Activated CD8-positive, alpha-beta memory T cell treated with anti-CD3 and anti-CD28 coated beads, Interleukin-2, amount 50 U/mL, for 1 hour (primary cell): ENCODE measurements around the gene HTD2.
"Not testable (repeated sequence)": the region's sequence is repeated elsewhere in the genome, so short reads cannot be mapped to it uniquely, and the experiment has no call there.

Experiments used
- DNase-seq: peaks from one replicate; pipeline ENCODE4 v3.0.0-alpha.2; 2020; ENCODE audit errors: extremely low read depth

The HTD2 gene

GRCh38 chr3:58332575-58333188 lies 26.4 kb downstream of the HTD2 start, which contains the start of gene PXK:
Gene PXK, plus strand, starts transcription at chr3:58332892. Its CDS starts 97 bp downstream, at chr3:58332989.
- DNase-seq, result peak; percentile 17

- DNase-seq, result no peak
These were observed 27.1 kb downstream of the HTD2 start for GRCh38 chr3:58333206-58334012.

GRCh38 chr3:58334013-58334321 lies 27.6 kb downstream of the HTD2 start:
- DNase-seq, result no peak

GRCh38 chr3:58334506-58334884 lies 28.2 kb downstream of the HTD2 start:
- DNase-seq, result no peak

GRCh38 chr3:58335652-58335947 lies 29.3 kb downstream of the HTD2 start:
- DNase-seq, result no peak

- no peak for DNase-seq
These were observed 30.0 kb downstream of the HTD2 start for GRCh38 chr3:58336135-58336882.

GRCh38 chr3:58337190-58337589 lies 30.9 kb downstream of the HTD2 start:
- DNase-seq, result no peak

- DNase-seq, result not testable (repeated sequence)
These were observed 32.8 kb downstream of the HTD2 start for GRCh38 chr3:58339146-58339545.

GRCh38 chr3:58340594-58341244 lies 34.4 kb downstream of the HTD2 start:
- no peak for DNase-seq

- DNase-seq, result no peak
These were observed 35.1 kb downstream of the HTD2 start for GRCh38 chr3:58341376-58341775.

GRCh38 chr3:58342676-58343075 lies 36.4 kb downstream of the HTD2 start:
- DNase-seq, result no peak

GRCh38 chr3:58345457-58345856 lies 39.1 kb downstream of the HTD2 start:
- DNase-seq, result no peak

GRCh38 chr3:58346368-58346767 lies 40.0 kb downstream of the HTD2 start:
- no peak for DNase-seq

- no peak for DNase-seq
These were observed 41.7 kb downstream of the HTD2 start for GRCh38 chr3:58347984-58348383.

GRCh38 chr3:58349792-58350626 lies 43.7 kb downstream of the HTD2 start:
- no peak for DNase-seq

- no peak for DNase-seq
These were observed 44.3 kb downstream of the HTD2 start for GRCh38 chr3:58350627-58351013.

GRCh38 chr3:58351920-58352319 lies 45.6 kb downstream of the HTD2 start:
- no peak for DNase-seq

GRCh38 chr3:58352626-58353025 lies 46.3 kb downstream of the HTD2 start:
- DNase-seq, result no peak

- DNase-seq, result no peak
These were observed 47.6 kb downstream of the HTD2 start for GRCh38 chr3:58353722-58354553.

- DNase-seq, result no peak
These were observed 48.9 kb downstream of the HTD2 start for GRCh38 chr3:58355179-58355578.

GRCh38 chr3:58356054-58356453 lies 49.7 kb downstream of the HTD2 start:
- DNase-seq, result no peak
